ENCODE results near the gene LRRC27. TPM values are rescaled to one million over a fixed set of nuclear protein-coding genes. Genes with fewer than 3 reads are reported as not detected.

Gene LRRC27
- 6.5 and 9.1 TPM in 2 replicates for total RNA-seq

DNA sequence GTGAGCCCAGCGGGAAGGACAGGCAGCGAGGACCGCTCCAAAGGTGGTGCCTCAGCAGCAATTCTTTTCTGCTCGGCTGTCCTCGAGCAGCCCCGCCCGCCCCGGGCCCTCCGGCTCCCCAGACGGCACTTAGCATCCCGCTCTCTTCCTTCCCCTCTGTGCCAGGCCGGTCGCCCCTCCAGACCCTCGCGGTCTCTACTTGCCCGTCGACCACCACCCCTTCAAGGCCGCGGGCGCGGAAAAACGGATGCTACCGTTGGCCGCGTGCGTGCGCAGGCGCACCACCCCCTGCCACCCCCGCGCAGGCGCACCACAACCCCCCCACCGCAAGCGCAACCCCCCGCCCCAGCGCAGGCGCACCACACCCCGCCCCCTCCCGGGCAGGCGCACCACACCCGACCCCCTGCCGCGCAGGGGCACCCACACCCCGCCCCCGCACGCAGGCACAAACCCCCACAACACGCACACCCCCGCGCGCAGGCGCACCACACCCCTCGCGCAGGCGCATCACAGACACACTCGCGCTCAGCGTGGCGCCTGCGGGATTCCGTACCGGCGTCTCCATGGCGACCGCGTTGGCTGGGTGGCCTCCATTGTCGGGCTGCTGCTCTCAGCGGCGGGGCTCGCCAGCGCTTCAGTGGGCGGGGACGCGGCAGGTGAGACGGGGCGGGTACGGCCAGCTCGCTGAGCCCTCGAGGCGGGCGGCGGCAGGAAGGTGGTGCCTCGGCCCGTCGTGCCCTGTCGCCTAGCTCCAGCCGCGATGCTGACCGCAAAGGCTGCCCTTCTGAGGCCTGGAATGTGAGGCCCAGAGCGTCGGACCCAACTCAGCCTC lies at the start of gene LRRC27:
TSS of gene LRRC27 (plus strand) at position 593 of the 832 bp plus-strand sequence. CDS start 1,332 bp downstream, outside the sequence.

DNA sequence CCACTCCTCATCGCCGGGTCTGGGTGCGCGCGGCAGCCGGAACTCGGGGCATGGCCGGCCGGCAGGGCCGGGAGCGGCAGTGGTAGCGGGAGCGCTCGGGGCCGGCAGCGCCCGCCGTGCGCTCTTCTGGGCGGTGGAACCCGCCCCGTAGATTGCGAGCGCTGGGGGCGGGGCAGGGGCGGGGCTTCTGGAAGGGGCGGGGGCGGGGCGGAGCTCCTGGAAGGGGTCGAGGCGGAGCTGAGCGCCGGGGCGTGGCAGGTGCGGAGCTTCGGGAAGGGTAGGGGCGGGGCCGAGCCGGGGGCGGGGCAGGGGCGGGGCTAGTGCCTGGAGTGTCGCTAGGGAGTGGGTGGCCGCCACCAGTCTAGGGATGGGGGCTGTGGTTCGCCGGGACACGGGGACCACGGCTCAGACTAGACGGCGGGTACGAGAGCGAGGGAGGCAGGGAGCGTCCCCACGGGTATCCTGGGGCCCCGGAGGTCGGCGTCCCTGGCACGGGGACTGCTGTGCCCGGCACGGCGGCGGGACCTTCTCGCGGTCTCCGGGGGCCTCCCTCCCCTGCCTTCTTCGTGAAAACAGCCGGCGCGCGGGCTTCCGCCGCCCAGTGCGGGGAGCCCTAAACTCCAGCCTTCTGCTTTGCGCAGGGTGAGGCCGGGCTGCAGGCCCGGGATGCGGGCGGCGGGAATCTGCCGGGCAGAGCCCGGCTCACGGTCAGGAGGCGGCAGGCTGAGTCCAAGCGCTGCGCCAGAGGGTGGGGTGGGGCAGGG lies 24.0 kb upstream of the LRRC27 start, which contains the start of gene STK32C:
TSS of gene STK32C (minus strand) at position 128 of the 764 bp plus-strand sequence. CDS start at position 11, 117 bp downstream.

DNA sequence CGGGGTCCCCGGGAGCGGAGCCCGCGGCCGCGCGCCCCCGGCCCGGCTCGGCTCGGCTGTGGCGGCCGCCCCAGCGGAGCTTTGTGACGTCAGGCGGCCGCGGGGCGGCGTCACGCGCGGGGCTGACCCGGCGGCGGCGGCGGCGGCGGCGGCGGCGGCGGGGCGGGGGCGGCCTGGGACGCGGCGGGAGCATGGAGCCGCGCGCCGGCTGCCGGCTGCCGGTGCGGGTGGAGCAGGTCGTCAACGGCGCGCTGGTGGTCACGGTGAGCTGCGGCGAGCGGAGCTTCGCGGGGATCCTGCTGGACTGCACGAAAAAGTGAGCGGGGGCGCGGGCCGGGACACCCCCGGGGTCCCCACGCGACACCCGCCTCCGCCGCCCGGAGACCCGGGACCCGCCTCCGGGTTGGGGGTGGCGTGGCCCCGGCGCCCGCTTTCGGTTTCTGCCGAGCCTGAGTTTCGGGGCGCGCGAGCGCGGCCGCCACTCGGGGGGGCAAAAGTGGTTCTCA lies 65.1 kb downstream of the LRRC27 start, which contains the start of gene PWWP2B:
TSS of gene PWWP2B (plus strand) at position 165 of the 506 bp plus-strand sequence. CDS start at position 192, 27 bp downstream.

Other genes starting within 250 kb of the LRRC27 start
- 7.9 and 17.7 TPM in 2 replicates for gene DPYSL4, start 145.2 kb upstream of the LRRC27 start, total RNA-seq
- 8.6 and 9.9 TPM in 2 replicates for gene STK32C, start 24.2 kb upstream of the LRRC27 start, total RNA-seq
- 9.2 and 12.8 TPM in 2 replicates for gene PWWP2B, start 65.0 kb downstream of the LRRC27 start, total RNA-seq
- gene INPP5A, start 205.6 kb downstream of the LRRC27 start, total RNA-seq: 23.9 and 29.8 TPM in 2 replicates